SK-N-SH treated with all-trans-retinoic acid at 6 μM for 48 hours (cell line): Measurements from ENCODE around the gene STXBP1.

Experiments used
- ARNTL ChIP-seq: fragments of 450-650 bp; formaldehyde crosslinking; IDR thresholded peaks from 2 replicates; pipeline ENCODE4 v1.5.0; 2020; ENCODE audit warnings: low read depth, mild to moderate bottlenecking, moderate library complexity, borderline replicate concordance
- ESRRG ChIP-seq: fragments of 250-450 bp; sonication (Bioruptor Pico); IDR thresholded peaks from 2 replicates; pipeline ENCODE4 v1.6.1; 2021; ENCODE audit warnings: mild to moderate bottlenecking
- SNAI2 ChIP-seq: fragments of 250-450 bp; sonication (Bioruptor Pico); IDR thresholded peaks from 2 replicates; pipeline ENCODE4 v1.5.0; 2020; ENCODE audit warnings: mild to moderate bottlenecking, moderate library complexity
- TOX ChIP-seq: fragments of 250-450 bp; sonication (Bioruptor Pico); IDR thresholded peaks from 2 replicates; pipeline ENCODE4 v1.8.0; 2021; ENCODE audit warnings: mild to moderate bottlenecking, moderate library complexity, borderline replicate concordance
- ZNF565 ChIP-seq: fragments of 450-650 bp; formaldehyde crosslinking; conservative IDR thresholded peaks from 2 replicates; pipeline ENCODE4 v1.5.0; 2020; ENCODE audit warnings: low read depth, mild to moderate bottlenecking, moderate library complexity
- TF ChIP-seq, protein P1 (sequence below): fragments of 250-450 bp; sonication (Bioruptor Pico); IDR thresholded peaks from 2 replicates; pipeline ENCODE4 v1.5.1; 2021; ENCODE audit warnings: mild to moderate bottlenecking, moderate library complexity

DNA sequence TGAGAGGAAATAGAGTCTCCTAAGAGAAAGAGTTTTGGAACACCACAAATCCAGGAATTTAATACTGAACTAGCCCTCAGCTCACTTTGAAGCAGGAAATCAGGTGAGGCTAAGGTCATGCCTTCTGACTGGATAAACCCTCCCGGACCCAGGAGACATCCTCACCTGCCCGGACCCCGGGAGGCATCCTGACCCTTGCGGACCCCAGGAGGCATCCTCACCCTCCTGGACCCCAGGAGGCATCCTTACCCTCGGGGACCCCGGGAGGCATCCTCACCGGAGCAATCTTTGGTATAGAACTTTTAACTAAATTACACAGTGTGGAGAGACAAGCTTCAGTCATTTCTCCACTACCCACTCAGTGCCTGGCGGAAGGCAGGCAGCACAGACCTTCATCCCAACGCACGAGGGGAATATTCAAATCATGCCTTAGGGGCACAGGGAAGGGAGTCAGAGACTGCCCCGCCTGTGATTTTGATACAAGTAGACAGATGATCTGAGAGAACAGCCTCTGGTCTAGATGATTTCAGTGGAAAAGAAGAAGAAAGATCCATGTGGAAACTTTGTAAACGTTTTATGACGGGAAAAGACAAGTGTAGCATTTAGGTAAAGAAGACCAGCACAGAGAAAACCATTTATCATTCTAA lies 21.3 kb downstream of the STXBP1 start:
- TF ChIP-seq, protein P1, sequence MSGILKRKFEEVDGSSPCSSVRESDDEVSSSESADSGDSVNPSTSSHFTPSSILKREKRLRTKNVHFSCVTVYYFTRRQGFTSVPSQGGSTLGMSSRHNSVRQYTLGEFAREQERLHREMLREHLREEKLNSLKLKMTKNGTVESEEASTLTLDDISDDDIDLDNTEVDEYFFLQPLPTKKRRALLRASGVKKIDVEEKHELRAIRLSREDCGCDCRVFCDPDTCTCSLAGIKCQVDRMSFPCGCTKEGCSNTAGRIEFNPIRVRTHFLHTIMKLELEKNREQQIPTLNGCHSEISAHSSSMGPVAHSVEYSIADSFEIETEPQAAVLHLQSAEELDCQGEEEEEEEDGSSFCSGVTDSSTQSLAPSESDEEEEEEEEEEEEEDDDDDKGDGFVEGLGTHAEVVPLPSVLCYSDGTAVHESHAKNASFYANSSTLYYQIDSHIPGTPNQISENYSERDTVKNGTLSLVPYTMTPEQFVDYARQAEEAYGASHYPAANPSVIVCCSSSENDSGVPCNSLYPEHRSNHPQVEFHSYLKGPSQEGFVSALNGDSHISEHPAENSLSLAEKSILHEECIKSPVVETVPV (CRISPR knock-in tag), result no peak
- TF ChIP-seq SNAI2 (CRISPR knock-in tag) (no peak), ESRRG (CRISPR knock-in tag) (no peak), ARNTL (CRISPR knock-in tag) (no peak), TOX (CRISPR knock-in tag) (no peak), ZNF565 (CRISPR knock-in tag) (no peak)
